Measurements from ENCODE around the gene LCN2.
"Not testable (repeated sequence)": the region's sequence is repeated elsewhere in the genome, so short reads cannot be mapped to it uniquely, and the experiment has no call there.

The LCN2 gene

GRCh38 chr9:128149001-128149701 lies at the start of gene LCN2:
Gene LCN2, plus strand, starts transcription at chr9:128149453. Its CDS starts 73 bp downstream, at chr9:128149526.
- no peak for DNase-seq

GRCh38 chr9:128099932-128100491 lies 49.2 kb upstream of the LCN2 start:
- no peak for DNase-seq

- DNase-seq: no peak
These were observed 48.7 kb upstream of the LCN2 start for GRCh38 chr9:128100581-128100980.

- DNase-seq: no peak
These were observed 48.0 kb upstream of the LCN2 start for GRCh38 chr9:128101231-128101661.

GRCh38 chr9:128101690-128102089 lies 47.6 kb upstream of the LCN2 start:
- DNase-seq: no peak

GRCh38 chr9:128102196-128102595 lies 47.1 kb upstream of the LCN2 start:
- no peak for DNase-seq

- DNase-seq: no peak
These were observed 46.2 kb upstream of the LCN2 start for GRCh38 chr9:128102861-128103588.

GRCh38 chr9:128103589-128103962 lies 45.7 kb upstream of the LCN2 start:
- DNase-seq: peak; percentile 54

GRCh38 chr9:128104171-128104618 lies 45.1 kb upstream of the LCN2 start:
- DNase-seq: no peak

GRCh38 chr9:128105538-128106175 lies 43.6 kb upstream of the LCN2 start:
- DNase-seq: no peak

GRCh38 chr9:128106181-128106939 lies 42.9 kb upstream of the LCN2 start:
- DNase-seq: no peak

GRCh38 chr9:128106940-128107467 lies 42.2 kb upstream of the LCN2 start:
- no peak for DNase-seq

GRCh38 chr9:128107468-128108268 lies 41.6 kb upstream of the LCN2 start:
- no peak for DNase-seq

GRCh38 chr9:128108269-128109049 lies 40.8 kb upstream of the LCN2 start:
- no peak for DNase-seq

GRCh38 chr9:128109050-128109709 lies 40.1 kb upstream of the LCN2 start:
- no peak for DNase-seq

- not testable (repeated sequence) for DNase-seq
These were observed 37.5 kb upstream of the LCN2 start for GRCh38 chr9:128111726-128112125.

- DNase-seq: no peak
These were observed 35.5 kb upstream of the LCN2 start for GRCh38 chr9:128113526-128114325.

GRCh38 chr9:128114326-128115186 lies 34.7 kb upstream of the LCN2 start:
- no peak for DNase-seq
